Measurements from ENCODE around the gene CMTR2. TPM values are rescaled to one million over a fixed set of nuclear protein-coding genes. Genes with fewer than 3 reads are reported as not detected.

The CMTR2 gene
- total and polyA plus RNA-seq, 2 experiments from 2014 or later, result 6.0 to 19.0 TPM

DNA sequence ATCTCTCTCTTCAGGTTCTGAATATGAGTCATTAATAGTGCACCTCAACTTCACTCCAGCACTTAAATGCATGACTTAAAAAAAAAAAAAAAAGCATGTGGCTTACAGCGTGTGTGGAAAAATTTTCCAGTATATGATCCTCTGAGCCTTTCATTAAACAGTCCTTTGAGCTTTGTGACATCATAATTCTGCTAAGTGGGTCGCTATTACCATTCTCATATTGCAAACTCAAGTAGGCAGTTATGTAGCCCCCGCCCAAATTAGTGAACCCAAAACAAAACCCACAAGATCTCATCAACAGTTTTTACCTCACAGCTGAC is 672 bp downstream of the CMTR2 start:
- Mint-ChIP-seq H3K36me3 (ENCODE audit: low read depth) (peaks cover 25% of the 10 kb centered on the region; the same call in 2 of the 3 replicates), H3K27me3 (ENCODE audit: insufficient read depth, low read depth, poor library complexity) (no peaks in the 10 kb centered on the region), H3K27ac (peak overlapping the region; percentile 56; the same call in 1 of the 2 replicates), H3K4me1 (peaks cover 11% of the 10 kb centered on the region), H3K9me3 (no peaks in the 10 kb centered on the region), H3K4me3 (peak overlapping the region; percentile 86)
- H3K4me1 ChIP-seq (ENCODE audit: insufficient read depth), result peaks cover 13% of the 10 kb centered on the region; the same call in 1 of the 2 replicates
- no peak for DNase-seq (ENCODE audit: low spot score)
- no peaks in the 10 kb centered on the region for H3K9me2 ChIP-seq (ENCODE audit: insufficient read depth)
- H2AFZ ChIP-seq, result peak overlapping the region; percentile 95; the same call in 1 of the 2 replicates
- no peaks in the 10 kb centered on the region; the same call in 1 of the 2 replicates for H3K36me3 ChIP-seq (ENCODE audit: insufficient read depth)
- no peak for ATAC-seq
- H3F3A ChIP-seq (replicated peaks; ENCODE audit: low read depth), result peaks cover 10% of the 10 kb centered on the region; the same call in 1 of the 2 replicates
- peak overlapping the region; percentile 94 for H3K4me3 ChIP-seq
- H3K27me3 ChIP-seq (ENCODE audit: insufficient read depth), result no peaks in the 10 kb centered on the region
- H3K79me2 ChIP-seq (replicated peaks; ENCODE audit: insufficient read depth), result peaks cover 26% of the 10 kb centered on the region
- 0 out of 2 replicates have a peak, but pooled peaks cover 4% of the 10 kb centered on the region for H4K20me1 ChIP-seq (replicated peaks; ENCODE audit: insufficient read depth)
- TF ChIP-seq POLR2AphosphoS5 (IDR thresholded peaks at IDR 0.05; ENCODE audit: low read depth), result no peak
- TF ChIP-seq CREB1 (CRISPR knock-in tag; IDR thresholded peaks at IDR 0.05; ENCODE audit: low read depth), result no peak
- TF ChIP-seq, protein P1, sequence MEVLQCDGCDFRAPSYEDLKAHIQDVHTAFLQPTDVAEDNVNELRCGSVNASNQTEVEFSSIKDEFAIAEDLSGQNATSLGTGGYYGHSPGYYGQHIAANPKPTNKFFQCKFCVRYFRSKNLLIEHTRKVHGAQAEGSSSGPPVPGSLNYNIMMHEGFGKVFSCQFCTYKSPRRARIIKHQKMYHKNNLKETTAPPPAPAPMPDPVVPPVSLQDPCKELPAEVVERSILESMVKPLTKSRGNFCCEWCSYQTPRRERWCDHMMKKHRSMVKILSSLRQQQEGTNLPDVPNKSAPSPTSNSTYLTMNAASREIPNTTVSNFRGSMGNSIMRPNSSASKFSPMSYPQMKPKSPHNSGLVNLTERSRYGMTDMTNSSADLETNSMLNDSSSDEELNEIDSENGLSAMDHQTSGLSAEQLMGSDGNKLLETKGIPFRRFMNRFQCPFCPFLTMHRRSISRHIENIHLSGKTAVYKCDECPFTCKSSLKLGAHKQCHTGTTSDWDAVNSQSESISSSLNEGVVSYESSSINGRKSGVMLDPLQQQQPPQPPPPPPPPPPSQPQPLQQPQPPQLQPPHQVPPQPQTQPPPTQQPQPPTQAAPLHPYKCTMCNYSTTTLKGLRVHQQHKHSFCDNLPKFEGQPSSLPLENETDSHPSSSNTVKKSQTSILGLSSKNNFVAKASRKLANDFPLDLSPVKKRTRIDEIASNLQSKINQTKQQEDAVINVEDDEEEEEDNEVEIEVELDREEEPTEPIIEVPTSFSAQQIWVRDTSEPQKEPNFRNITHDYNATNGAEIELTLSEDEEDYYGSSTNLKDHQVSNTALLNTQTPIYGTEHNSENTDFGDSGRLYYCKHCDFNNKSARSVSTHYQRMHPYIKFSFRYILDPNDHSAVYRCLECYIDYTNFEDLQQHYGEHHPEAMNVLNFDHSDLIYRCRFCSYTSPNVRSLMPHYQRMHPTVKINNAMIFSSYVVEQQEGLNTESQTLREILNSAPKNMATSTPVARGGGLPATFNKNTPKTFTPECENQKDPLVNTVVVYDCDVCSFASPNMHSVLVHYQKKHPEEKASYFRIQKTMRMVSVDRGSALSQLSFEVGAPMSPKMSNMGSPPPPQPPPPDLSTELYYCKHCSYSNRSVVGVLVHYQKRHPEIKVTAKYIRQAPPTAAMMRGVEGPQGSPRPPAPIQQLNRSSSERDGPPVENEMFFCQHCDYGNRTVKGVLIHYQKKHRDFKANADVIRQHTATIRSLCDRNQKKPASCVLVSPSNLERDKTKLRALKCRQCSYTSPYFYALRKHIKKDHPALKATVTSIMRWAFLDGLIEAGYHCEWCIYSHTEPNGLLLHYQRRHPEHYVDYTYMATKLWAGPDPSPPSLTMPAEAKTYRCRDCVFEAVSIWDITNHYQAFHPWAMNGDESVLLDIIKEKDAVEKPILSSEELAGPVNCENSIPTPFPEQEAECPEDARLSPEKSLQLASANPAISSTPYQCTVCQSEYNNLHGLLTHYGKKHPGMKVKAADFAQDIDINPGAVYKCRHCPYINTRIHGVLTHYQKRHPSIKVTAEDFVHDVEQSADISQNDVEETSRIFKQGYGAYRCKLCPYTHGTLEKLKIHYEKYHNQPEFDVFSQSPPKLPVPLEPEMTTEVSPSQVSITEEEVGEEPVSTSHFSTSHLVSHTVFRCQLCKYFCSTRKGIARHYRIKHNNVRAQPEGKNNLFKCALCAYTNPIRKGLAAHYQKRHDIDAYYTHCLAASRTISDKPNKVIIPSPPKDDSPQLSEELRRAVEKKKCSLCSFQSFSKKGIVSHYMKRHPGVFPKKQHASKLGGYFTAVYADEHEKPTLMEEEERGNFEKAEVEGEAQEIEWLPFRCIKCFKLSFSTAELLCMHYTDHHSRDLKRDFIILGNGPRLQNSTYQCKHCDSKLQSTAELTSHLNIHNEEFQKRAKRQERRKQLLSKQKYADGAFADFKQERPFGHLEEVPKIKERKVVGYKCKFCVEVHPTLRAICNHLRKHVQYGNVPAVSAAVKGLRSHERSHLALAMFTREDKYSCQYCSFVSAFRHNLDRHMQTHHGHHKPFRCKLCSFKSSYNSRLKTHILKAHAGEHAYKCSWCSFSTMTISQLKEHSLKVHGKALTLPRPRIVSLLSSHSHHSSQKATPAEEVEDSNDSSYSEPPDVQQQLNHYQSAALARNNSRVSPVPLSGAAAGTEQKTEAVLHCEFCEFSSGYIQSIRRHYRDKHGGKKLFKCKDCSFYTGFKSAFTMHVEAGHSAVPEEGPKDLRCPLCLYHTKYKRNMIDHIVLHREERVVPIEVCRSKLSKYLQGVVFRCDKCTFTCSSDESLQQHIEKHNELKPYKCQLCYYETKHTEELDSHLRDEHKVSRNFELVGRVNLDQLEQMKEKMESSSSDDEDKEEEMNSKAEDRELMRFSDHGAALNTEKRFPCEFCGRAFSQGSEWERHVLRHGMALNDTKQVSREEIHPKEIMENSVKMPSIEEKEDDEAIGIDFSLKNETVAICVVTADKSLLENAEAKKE (CRISPR knock-in tag; IDR thresholded peaks at IDR 0.05), result no peak
- TF ChIP-seq NANOG (IDR thresholded peaks at IDR 0.05; ENCODE audit: borderline replicate concordance), result no peak
- TF ChIP-seq REST (IDR thresholded peaks at IDR 0.05; ENCODE audit: unreplicated experiment), result no peak
- TF ChIP-seq EZH2 (IDR thresholded peaks at IDR 0.05; ENCODE audit: low read depth, unreplicated experiment), result no peak
- no peak for TF ChIP-seq ETS1 (IDR thresholded peaks at IDR 0.05)
- TF ChIP-seq ZNF331 (CRISPR knock-in tag; IDR thresholded peaks at IDR 0.05; ENCODE audit: low read depth), result no peak
- no peak for TF ChIP-seq JUNB (IDR thresholded peaks at IDR 0.05; ENCODE audit: unreplicated experiment)
- TF ChIP-seq, protein P2, sequence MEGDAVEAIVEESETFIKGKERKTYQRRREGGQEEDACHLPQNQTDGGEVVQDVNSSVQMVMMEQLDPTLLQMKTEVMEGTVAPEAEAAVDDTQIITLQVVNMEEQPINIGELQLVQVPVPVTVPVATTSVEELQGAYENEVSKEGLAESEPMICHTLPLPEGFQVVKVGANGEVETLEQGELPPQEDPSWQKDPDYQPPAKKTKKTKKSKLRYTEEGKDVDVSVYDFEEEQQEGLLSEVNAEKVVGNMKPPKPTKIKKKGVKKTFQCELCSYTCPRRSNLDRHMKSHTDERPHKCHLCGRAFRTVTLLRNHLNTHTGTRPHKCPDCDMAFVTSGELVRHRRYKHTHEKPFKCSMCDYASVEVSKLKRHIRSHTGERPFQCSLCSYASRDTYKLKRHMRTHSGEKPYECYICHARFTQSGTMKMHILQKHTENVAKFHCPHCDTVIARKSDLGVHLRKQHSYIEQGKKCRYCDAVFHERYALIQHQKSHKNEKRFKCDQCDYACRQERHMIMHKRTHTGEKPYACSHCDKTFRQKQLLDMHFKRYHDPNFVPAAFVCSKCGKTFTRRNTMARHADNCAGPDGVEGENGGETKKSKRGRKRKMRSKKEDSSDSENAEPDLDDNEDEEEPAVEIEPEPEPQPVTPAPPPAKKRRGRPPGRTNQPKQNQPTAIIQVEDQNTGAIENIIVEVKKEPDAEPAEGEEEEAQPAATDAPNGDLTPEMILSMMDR (conservative IDR thresholded peaks at IDR 0.05; ENCODE audit: low read depth in 2 of 2), result no peak
- no peak for TF ChIP-seq STAT1 (IDR thresholded peaks at IDR 0.05; ENCODE audit: unreplicated experiment)
- TF ChIP-seq EZH2phosphoT487 (IDR thresholded peaks at IDR 0.05; ENCODE audit: unreplicated experiment), result no peak
- TF ChIP-seq ZNF114 (CRISPR knock-in tag; IDR thresholded peaks at IDR 0.05), result no peak
- H3K4me2 ChIP-seq, result peak overlapping the region; percentile 94
- peak overlapping the region; percentile 99 for H3K27ac ChIP-seq (ENCODE audit: low read depth)
